ENCODE results near the gene EFTUD2. TPM values are rescaled to one million over a fixed set of nuclear protein-coding genes. Genes with fewer than 3 reads are reported as not detected.

EFTUD2 gene
- total and polyA plus RNA-seq, 2 of the 13 experiments (the other 11 are each of a cell fraction or from before 2014, with no cell fraction given), result 111 to 137 TPM

GRCh38 chr17:44863061-44863918 lies 36.0 kb downstream of the EFTUD2 start:
- Histone ChIP-seq H3K27ac (ENCODE audit: extremely low read length, insufficient read depth, low read length) (peak overlapping the region; percentile 22), H2AFZ (ENCODE audit: low read length) (no peak overlapping the region), H3K4me3 (replicated peaks in 1 of 3; ENCODE audit: insufficient read depth in 1 of 3, low read depth in 2 of 3, low read length in 3 of 3) (no peak overlapping the region), H3K4me1 (ENCODE audit: insufficient read depth, low read length) (peaks cover 32% of the 10 kb centered on the region), H4K20me1 (ENCODE audit: insufficient read depth, low read length) (0 out of 2 replicates have a peak, but pooled peaks cover 4% of the 10 kb centered on the region), H3K27me3 (ENCODE audit: control insufficient read depth in 1 of 2, insufficient read depth in 2 of 2, low read length in 2 of 2) (no peaks in the 10 kb centered on the region), H3K4me2 (ENCODE audit: low read depth, low read length) (no peak overlapping the region), H3K79me2 (ENCODE audit: insufficient read depth, low read length) (no peaks in the 10 kb centered on the region), H3K9ac (ENCODE audit: insufficient read depth, low read depth, low read length) (no peak overlapping the region), H3K36me3 (replicated peaks in 1 of 2; ENCODE audit: control insufficient read depth in 1 of 2, insufficient read depth in 2 of 2, low read length in 2 of 2) (peaks cover 51 to 80% of the 10 kb centered on the region in 2 experiments), H3K9me3 (ENCODE audit: low read length) (no peaks in the 10 kb centered on the region)
- ATAC-seq, result peak; percentile 35
- no peak for FAIRE-seq
- peak; percentile 15 for DNase-seq (ENCODE audit: low spot score)
- ChIA-PET CTCF (ENCODE audit: low intra/inter-chr PET ratio, low total read pairs) (interaction anchor here (3.4 to 3.8 kb wide), 2 partner anchors 84 to 88 kb away, joined by 45 to 66 read pairs; no protein-coding TSS in a partner anchor), POLR2A (interaction anchor here (1.5 kb wide), 1 partner anchor 88 kb away, joined by 3 read pairs; no protein-coding TSS in a partner anchor)
- intact Hi-C loops (cut with micrococcal nuclease; ENCODE audit: unreplicated experiment), result no loop called here
- in situ Hi-C loops (cut with HindIII; ENCODE audit: extremely low pct_ligation_motif_present, low pct_unique_long_range_greater_than_20kb), result no loop called here
- WGBS (ENCODE audit: low lambda C conversion rate), result 82% methylated on average over 12 of the region's 12 CpGs
- TSS peak; percentile 28 for BruUV-seq (replicated peaks)
- TF ChIP-seq, protein P1, sequence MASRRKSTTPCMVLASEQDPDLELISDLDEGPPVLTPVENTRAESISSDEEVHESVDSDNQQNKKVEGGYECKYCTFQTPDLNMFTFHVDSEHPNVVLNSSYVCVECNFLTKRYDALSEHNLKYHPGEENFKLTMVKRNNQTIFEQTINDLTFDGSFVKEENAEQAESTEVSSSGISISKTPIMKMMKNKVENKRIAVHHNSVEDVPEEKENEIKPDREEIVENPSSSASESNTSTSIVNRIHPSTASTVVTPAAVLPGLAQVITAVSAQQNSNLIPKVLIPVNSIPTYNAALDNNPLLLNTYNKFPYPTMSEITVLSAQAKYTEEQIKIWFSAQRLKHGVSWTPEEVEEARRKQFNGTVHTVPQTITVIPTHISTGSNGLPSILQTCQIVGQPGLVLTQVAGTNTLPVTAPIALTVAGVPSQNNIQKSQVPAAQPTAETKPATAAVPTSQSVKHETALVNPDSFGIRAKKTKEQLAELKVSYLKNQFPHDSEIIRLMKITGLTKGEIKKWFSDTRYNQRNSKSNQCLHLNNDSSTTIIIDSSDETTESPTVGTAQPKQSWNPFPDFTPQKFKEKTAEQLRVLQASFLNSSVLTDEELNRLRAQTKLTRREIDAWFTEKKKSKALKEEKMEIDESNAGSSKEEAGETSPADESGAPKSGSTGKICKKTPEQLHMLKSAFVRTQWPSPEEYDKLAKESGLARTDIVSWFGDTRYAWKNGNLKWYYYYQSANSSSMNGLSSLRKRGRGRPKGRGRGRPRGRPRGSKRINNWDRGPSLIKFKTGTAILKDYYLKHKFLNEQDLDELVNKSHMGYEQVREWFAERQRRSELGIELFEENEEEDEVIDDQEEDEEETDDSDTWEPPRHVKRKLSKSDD (CRISPR knock-in tag; IDR thresholded peaks at IDR 0.05; ENCODE audit: low read depth), result 0 out of 2 replicates have a peak, but pooled peaks have one; percentile 38
- TF ChIP-seq ZBTB39 (CRISPR knock-in tag; IDR thresholded peaks at IDR 0.05) (0 out of 2 replicates have a peak, but pooled peaks have one; percentile 23), IRF2 (CRISPR knock-in tag; IDR thresholded peaks at IDR 0.05) (no peak), ZBTB38 (CRISPR knock-in tag; IDR thresholded peaks at IDR 0.05) (0 out of 2 replicates have a peak, but pooled peaks have one; percentile 48), MBD4 (IDR thresholded peaks at IDR 0.05; ENCODE audit: borderline replicate concordance, low read length) (no peak), ZNF839 (CRISPR knock-in tag; IDR thresholded peaks at IDR 0.05; ENCODE audit: borderline replicate concordance) (0 out of 2 replicates have a peak, but pooled peaks have one; percentile 51), ZBTB33 (CRISPR knock-in tag; IDR thresholded peaks at IDR 0.05) (0 out of 2 replicates have a peak, but pooled peaks have one; percentile 57), ARNT (IDR thresholded peaks at IDR 0.05) (no peak), SMAD9 (CRISPR knock-in tag; IDR thresholded peaks at IDR 0.05) (no peak)
